Activated CD8-positive, alpha-beta memory T cell treated with anti-CD3 and anti-CD28 coated beads, Interleukin-2, amount 10 ng/mL, durations not matched to agents 7 days and 5 days (primary cell): ENCODE results near the gene FRMD4A. TPM values are rescaled to one million over a fixed set of nuclear protein-coding genes. Genes with fewer than 3 reads are reported as not detected.
"Not testable (repeated sequence)": the region's sequence is repeated elsewhere in the genome, so short reads cannot be mapped to it uniquely, and the experiment has no call there.

ENCODE experiments used
- ATAC-seq: fragments of 150-1000 bp; cut with Tn5 transposase; one replicate; pipeline ENCODE4 v1.10.0; 2021; ENCODE audit warnings: moderate library complexity
- CTCF ChIA-PET: fragments of 350-600 bp; sonication (Branson Sonifier 250); formaldehyde crosslinking; loops from one replicate; lab custom pipeline; 2021; ENCODE audit warnings: antibody characterized with exemption; lab: Charles Lee
- DNase-seq: peaks from one replicate; pipeline ENCODE4 v3.0.0-alpha.2; 2020
- H3K27ac Mint-ChIP-seq: one replicate; pipeline ENCODE4 v1.8.0; 2021; ENCODE audit warnings: mild to moderate bottlenecking, mixed read lengths
- H3K27me3 Mint-ChIP-seq: one replicate; pipeline ENCODE4 v1.8.0; 2021; ENCODE audit warnings: mixed read lengths
- H3K36me3 Mint-ChIP-seq: one replicate; pipeline ENCODE4 v1.8.0; 2021; ENCODE audit warnings: mild to moderate bottlenecking, mixed read lengths
- H3K4me1 Mint-ChIP-seq: one replicate; pipeline ENCODE4 v1.8.0; 2021; ENCODE audit warnings: mixed read lengths
- H3K4me3 Mint-ChIP-seq: one replicate; pipeline ENCODE4 v1.8.0; 2021; ENCODE audit warnings: mild to moderate bottlenecking, moderate library complexity, mixed read lengths
- H3K9me3 Mint-ChIP-seq: one replicate; pipeline ENCODE4 v1.8.0; 2022; ENCODE audit warnings: low read depth, mixed read lengths
- total RNA-seq, 2 experiments: library from RNA; stranded (reverse); gene quantifications; one replicate each; pipeline ENCODE4 v1.2.3, GENCODE V29; 2021

Gene FRMD4A
- total RNA-seq, 2 experiments from 2014 or later, result 0.09 to 1.2 TPM

GRCh38 chr10:13842117-13842516, 488.6 kb downstream of the FRMD4A start:
- ATAC-seq, result no peak
- DNase-seq, result no peak
- Mint-ChIP-seq H3K27ac (no peak overlapping the region), H3K4me3 (no peak overlapping the region), H3K36me3 (no peaks in the 10 kb centered on the region), H3K4me1 (no peaks in the 10 kb centered on the region), H3K9me3 (peaks cover 2% of the 10 kb centered on the region), H3K27me3 (peaks cover 10% of the 10 kb centered on the region)
- CTCF ChIA-PET, result no interaction called here

DNA sequence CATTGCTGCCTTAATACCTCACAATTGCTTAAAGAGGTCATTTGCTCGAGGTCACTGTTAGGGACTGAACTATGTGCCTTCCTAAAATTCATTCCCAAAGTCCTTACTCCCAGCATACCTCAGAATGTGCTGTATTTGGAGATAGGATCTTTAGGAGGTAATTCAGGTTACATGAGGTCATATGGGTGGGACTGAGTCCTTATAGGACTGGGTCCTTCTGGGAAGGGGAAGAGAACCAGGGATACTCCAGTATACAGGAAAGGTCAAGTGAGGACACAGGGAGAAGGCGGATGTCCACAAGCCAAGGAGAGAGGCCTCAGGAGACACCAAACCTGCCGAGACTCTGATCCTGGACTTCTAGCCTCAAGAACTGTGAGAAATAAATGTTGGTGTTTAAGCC, 490.7 kb downstream of the FRMD4A start:
- H3K36me3 Mint-ChIP-seq, result no peaks in the 10 kb centered on the region
- H3K27me3 Mint-ChIP-seq, result peaks cover under 1% of the 10 kb centered on the region
- H3K4me3 Mint-ChIP-seq, result no peak overlapping the region
- no peak overlapping the region for H3K27ac Mint-ChIP-seq
- H3K4me1 Mint-ChIP-seq, result no peaks in the 10 kb centered on the region
- CTCF ChIA-PET, result no interaction called here
- H3K9me3 Mint-ChIP-seq, result peaks cover 2% of the 10 kb centered on the region
- no peak for DNase-seq
- no peak for ATAC-seq

DNA sequence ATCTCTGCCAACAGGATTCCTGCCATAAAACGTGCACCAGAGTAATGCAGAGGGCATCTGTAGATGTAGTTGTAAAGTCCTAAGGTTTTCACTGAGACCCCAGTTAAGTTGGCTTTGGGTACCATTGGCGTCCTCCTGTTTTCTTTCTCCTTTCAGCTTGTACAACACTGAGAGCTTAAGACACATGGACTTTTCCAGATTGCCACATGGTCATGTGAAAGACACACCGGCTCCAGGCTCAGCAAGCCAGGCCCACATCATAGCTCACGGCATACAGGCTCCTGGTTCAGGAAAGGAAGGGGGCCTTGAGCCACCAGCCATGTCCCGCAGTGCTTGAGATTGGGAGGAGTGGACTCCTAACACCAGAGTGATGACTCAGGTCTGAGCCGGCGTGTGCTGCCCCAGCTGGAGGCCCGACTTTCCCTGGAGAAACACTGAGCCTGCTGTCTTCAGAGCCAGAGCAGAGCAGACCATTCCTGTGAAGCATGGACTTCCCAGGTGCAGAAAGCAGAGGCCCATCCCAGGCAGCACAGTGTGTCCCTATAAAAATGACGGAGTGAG, 491.2 kb downstream of the FRMD4A start:
- Mint-ChIP-seq H3K27ac (no peak overlapping the region), H3K36me3 (no peaks in the 10 kb centered on the region), H3K9me3 (peaks cover 2% of the 10 kb centered on the region), H3K4me3 (no peak overlapping the region), H3K27me3 (no peaks in the 10 kb centered on the region), H3K4me1 (no peaks in the 10 kb centered on the region)
- ATAC-seq (no peak), DNase-seq (no peak)
- CTCF ChIA-PET, result no interaction called here

- Mint-ChIP-seq H3K27me3 (no peaks in the 10 kb centered on the region), H3K4me3 (no peak overlapping the region), H3K36me3 (no peaks in the 10 kb centered on the region), H3K9me3 (peaks cover 2% of the 10 kb centered on the region), H3K27ac (no peak overlapping the region), H3K4me1 (no peaks in the 10 kb centered on the region)
- ATAC-seq (no peak), DNase-seq (no peak)
- CTCF ChIA-PET, result no interaction called here
These were observed 491.7 kb downstream of the FRMD4A start for GRCh38 chr10:13839030-13839429.

- CTCF ChIA-PET, result no interaction called here
- DNase-seq, result no peak
These were observed 492.8 kb downstream of the FRMD4A start for GRCh38 chr10:13837966-13838365.

DNA sequence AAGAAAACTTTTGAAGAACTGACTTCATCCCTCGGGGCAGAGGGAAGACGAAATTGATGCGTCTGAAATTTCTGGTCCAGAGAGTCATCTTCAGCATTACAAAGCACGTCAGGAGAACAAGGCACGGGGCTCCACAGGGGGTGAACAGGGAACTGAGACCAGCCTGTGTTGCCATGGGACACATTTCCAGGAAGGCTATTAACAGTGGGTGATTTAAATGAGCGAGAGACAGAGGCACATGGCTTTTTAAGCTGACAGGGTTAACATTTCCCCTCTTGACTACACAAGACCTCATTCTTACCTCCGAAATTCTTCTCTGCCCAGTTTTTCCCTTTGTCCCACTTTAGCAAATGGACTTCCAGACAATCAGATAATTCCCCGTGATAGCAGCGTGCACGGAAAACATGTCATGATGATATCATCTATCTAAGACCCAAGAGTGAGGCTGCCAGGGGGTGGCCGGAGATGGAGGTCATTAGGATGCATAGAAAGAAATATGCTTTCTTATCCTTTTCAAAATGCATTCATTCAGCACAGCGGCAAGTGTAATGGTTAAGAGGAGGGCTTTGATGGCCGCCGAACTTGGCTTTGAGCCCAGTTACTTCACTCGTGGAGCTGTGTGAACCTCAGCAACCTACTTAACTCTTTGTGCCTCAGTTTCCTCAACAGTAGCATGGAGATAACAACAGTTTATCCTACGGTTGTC, 496.0 kb downstream of the FRMD4A start:
- no peak overlapping the region for H3K27ac Mint-ChIP-seq

More at GRCh38 chr10:13837966-13838365, 492.8 kb downstream of the FRMD4A start:
- no peak for ATAC-seq
- Mint-ChIP-seq H3K36me3 (no peaks in the 10 kb centered on the region), H3K27ac (no peak overlapping the region), H3K27me3 (no peaks in the 10 kb centered on the region), H3K9me3 (peaks cover 2% of the 10 kb centered on the region), H3K4me1 (no peaks in the 10 kb centered on the region), H3K4me3 (no peak overlapping the region)

DNA sequence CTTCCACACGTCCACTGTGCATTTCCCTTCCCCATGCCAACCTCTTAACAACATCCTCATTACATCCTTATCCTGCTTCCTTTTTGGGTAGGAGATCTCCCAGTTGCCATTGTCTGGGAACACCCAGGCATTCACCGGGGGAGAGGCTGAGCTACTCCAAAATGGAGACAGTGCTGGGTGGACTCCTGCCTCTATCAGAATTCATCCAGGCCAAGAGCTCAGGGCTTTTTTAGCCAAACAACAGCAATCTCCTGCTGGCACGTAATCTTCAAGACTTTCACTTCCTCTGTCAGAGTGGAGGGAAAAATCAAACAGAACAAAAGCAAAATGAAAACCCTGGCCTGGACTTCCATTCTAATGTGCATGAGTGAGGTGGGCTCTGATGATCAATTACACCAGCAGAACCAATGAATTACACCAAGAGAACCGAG, 499.0 kb downstream of the FRMD4A start:
- CTCF ChIA-PET, result no interaction called here
- ATAC-seq (no peak), DNase-seq (no peak)
- Mint-ChIP-seq H3K4me3 (no peak overlapping the region), H3K27ac (no peak overlapping the region), H3K4me1 (no peaks in the 10 kb centered on the region), H3K36me3 (no peaks in the 10 kb centered on the region), H3K9me3 (no peaks in the 10 kb centered on the region), H3K27me3 (no peaks in the 10 kb centered on the region)

More for the DNA sequence above, 496.0 kb downstream of the FRMD4A start:
- DNase-seq, result no peak
- Mint-ChIP-seq H3K9me3 (no peaks in the 10 kb centered on the region), H3K4me1 (no peaks in the 10 kb centered on the region), H3K36me3 (no peaks in the 10 kb centered on the region), H3K4me3 (no peak overlapping the region), H3K27me3 (no peaks in the 10 kb centered on the region)
- CTCF ChIA-PET, result no interaction called here
- ATAC-seq, result no peak

DNA sequence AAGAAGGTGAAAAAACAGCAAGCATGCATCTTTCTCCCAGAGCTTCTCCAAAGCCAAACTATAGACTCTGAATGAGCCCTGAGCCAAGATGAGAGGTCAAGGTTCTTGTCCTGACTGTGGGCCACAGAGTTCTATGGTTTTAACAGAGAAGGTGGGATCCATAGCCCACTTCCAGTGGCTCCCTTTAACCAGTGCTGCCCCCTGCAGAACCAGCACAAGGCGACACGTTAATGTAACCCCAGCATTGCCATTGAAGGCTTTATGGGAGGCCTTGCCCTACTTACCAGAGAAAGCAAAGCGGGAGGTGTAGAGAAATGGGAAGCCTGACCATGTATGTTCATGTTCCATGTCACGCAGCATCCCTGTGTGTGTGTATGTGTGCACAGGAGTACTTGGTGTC, 500.3 kb downstream of the FRMD4A start:
- no peak for DNase-seq
- ATAC-seq, result no peak
- H3K36me3 Mint-ChIP-seq, result no peaks in the 10 kb centered on the region
- no peaks in the 10 kb centered on the region for H3K4me1 Mint-ChIP-seq
- H3K9me3 Mint-ChIP-seq, result no peaks in the 10 kb centered on the region
- no peak overlapping the region for H3K4me3 Mint-ChIP-seq
- peaks cover 3% of the 10 kb centered on the region for H3K27me3 Mint-ChIP-seq
- H3K27ac Mint-ChIP-seq, result no peak overlapping the region
- CTCF ChIA-PET, result no interaction called here

GRCh38 chr10:13829790-13830189, 500.9 kb downstream of the FRMD4A start:
- H3K9me3 Mint-ChIP-seq, result no peaks in the 10 kb centered on the region
- no peak for ATAC-seq
- H3K27ac Mint-ChIP-seq, result no peak overlapping the region

GRCh38 chr10:13828284-13828683, 502.4 kb downstream of the FRMD4A start:
- H3K36me3 Mint-ChIP-seq, H3K9me3 Mint-ChIP-seq, CTCF ChIA-PET, H3K27ac Mint-ChIP-seq, H3K27me3 Mint-ChIP-seq, DNase-seq, H3K4me3 Mint-ChIP-seq, H3K4me1 Mint-ChIP-seq, ATAC-seq: not testable (repeated sequence)

More at GRCh38 chr10:13829790-13830189, 500.9 kb downstream of the FRMD4A start:
- CTCF ChIA-PET, result no interaction called here
- Mint-ChIP-seq H3K27me3 (peaks cover 3% of the 10 kb centered on the region), H3K4me1 (no peaks in the 10 kb centered on the region), H3K4me3 (no peak overlapping the region), H3K36me3 (no peaks in the 10 kb centered on the region)
- DNase-seq, result no peak

GRCh38 chr10:13827076-13827797, 503.5 kb downstream of the FRMD4A start:
- H3K27me3 Mint-ChIP-seq, result peaks cover 3% of the 10 kb centered on the region
- CTCF ChIA-PET, result no interaction called here
- no peaks in the 10 kb centered on the region for H3K4me1 Mint-ChIP-seq
- no peak overlapping the region for H3K27ac Mint-ChIP-seq
- no peaks in the 10 kb centered on the region for H3K36me3 Mint-ChIP-seq
- H3K4me3 Mint-ChIP-seq, result no peak overlapping the region
- no peak for DNase-seq
- no peaks in the 10 kb centered on the region for H3K9me3 Mint-ChIP-seq
- ATAC-seq, result no peak

GRCh38 chr10:13823709-13824405, 506.9 kb downstream of the FRMD4A start:
- Mint-ChIP-seq H3K4me3 (no peak overlapping the region), H3K9me3 (no peaks in the 10 kb centered on the region), H3K4me1 (peaks cover 6% of the 10 kb centered on the region), H3K27me3 (peaks cover 3% of the 10 kb centered on the region), H3K36me3 (no peaks in the 10 kb centered on the region), H3K27ac (no peak overlapping the region)
- DNase-seq (no peak), ATAC-seq (no peak)
- CTCF ChIA-PET, result no interaction called here

DNA sequence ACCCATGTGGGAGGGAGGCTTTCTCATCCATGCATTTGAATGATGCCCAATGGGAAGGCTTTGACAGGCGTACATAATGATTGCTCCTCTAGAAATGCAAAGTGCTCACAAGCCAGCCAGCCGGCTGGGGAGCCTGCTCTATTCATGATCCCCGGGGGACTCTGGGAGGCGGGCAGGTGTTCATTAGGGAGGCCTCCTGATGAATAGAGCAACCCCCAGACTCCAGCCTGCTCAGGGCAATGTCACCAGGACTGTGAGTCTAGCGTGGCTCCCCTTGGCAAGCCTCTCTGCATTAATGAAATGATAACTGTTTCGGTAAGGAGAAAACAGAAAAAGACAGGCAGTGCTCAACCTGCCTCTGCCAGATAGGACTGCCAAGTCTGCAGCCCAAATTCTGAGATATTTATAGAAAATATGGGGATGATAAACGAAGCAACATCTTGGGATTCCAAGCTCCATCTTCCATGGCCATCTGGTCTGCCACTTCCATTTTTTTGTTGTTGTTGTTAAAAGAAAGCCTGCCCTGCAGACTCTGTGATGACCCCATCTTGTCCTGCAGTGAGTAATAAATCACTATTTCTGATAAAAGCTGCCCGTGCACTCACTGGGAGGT, 507.5 kb downstream of the FRMD4A start:
- CTCF ChIA-PET, result no interaction called here
- Mint-ChIP-seq H3K4me1 (peaks cover 6% of the 10 kb centered on the region), H3K27ac (no peak overlapping the region), H3K4me3 (no peak overlapping the region), H3K9me3 (no peaks in the 10 kb centered on the region), H3K27me3 (peaks cover 3% of the 10 kb centered on the region), H3K36me3 (no peaks in the 10 kb centered on the region)
- no peak for ATAC-seq
- DNase-seq, result no peak
